Nephron (organoid): ENCODE results near the gene ZNF605.
"Not testable (repeated sequence)": the region's sequence is repeated elsewhere in the genome, so short reads cannot be mapped to it uniquely, and the experiment has no call there.

Source experiments
- H3K27ac Mint-ChIP-seq, 3 experiments: 2 replicates each; pipeline ENCODE4 v1.8.0; 2020; ENCODE audit warnings: mixed read lengths in 3 of 3, mild to moderate bottlenecking in 2 of 3, moderate library complexity in 1 of 3
- H3K27me3 Mint-ChIP-seq: 2 replicates; pipeline ENCODE4 v1.8.0; 2021; ENCODE audit warnings: low read depth, mild to moderate bottlenecking, moderate library complexity, mixed read lengths
- H3K36me3 Mint-ChIP-seq: 2 replicates; pipeline ENCODE4 v1.8.0; 2020; ENCODE audit warnings: low read depth, mixed read lengths
- H3K4me1 Mint-ChIP-seq: 2 replicates; pipeline ENCODE4 v1.8.0; 2020; ENCODE audit warnings: mixed read lengths
- H3K4me3 Mint-ChIP-seq, 3 experiments: 2 replicates each; pipeline ENCODE4 v1.8.0; 2020; ENCODE audit warnings: mild to moderate bottlenecking in 3 of 3, mixed read lengths in 3 of 3, moderate library complexity in 2 of 3
- H3K9me3 Mint-ChIP-seq: 2 replicates; pipeline ENCODE4 v1.8.0; 2020; ENCODE audit warnings: mixed read lengths
- TF ChIP-seq, protein P1 (sequence below), 3 experiments: fragments of 200-600 bp; sonication (generic); IDR thresholded peaks; one replicate each; pipeline ENCODE4 v1.5.0; 2021; ENCODE audit warnings: antibody characterized with exemption in 3 of 3; ENCODE audit not compliant: unreplicated experiment in 3 of 3

ZNF605 gene

DNA sequence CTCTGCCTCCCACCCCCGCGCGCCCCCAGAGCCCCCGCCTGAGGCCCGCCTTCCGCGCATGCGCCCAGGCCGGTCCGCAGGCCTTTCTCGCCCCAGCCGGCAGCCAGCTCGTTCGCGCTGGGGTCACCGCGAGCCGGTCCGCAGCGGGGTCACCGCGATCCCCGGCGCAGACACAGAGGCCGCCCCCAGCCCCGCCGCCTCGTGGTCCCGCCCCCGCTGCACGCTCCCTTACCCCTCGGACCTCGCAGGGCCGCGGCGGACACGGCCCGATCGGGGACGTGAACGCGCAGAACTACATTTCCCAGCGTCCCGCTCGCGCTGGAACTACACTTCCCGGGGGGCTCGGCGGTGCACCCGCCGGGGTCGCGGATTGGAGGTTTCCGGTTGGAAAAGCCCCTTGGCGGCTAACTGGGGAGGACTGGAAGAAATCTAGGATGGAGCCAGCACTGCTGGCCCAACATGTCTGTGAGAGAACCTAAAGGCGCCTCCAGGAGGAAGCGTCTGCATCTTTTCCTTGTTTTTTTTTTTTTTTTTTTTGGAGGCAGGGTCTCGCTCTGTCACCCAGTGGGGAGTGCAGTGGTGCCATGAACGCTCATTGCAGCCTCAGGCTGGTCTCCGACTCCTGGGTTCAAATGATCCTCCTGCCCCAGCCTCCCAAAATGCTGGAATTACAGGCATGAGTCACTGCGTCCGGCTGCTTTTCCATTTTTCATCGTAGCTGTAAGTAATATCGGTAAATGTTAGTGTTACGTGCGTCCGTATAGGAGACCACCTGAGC lies at the start of gene ZNF605:
TSS of gene ZNF605 (minus strand) at position 296 of the 778 bp plus-strand sequence. CDS start 10,671 bp downstream, outside the sequence.
- TF ChIP-seq, protein P1, sequence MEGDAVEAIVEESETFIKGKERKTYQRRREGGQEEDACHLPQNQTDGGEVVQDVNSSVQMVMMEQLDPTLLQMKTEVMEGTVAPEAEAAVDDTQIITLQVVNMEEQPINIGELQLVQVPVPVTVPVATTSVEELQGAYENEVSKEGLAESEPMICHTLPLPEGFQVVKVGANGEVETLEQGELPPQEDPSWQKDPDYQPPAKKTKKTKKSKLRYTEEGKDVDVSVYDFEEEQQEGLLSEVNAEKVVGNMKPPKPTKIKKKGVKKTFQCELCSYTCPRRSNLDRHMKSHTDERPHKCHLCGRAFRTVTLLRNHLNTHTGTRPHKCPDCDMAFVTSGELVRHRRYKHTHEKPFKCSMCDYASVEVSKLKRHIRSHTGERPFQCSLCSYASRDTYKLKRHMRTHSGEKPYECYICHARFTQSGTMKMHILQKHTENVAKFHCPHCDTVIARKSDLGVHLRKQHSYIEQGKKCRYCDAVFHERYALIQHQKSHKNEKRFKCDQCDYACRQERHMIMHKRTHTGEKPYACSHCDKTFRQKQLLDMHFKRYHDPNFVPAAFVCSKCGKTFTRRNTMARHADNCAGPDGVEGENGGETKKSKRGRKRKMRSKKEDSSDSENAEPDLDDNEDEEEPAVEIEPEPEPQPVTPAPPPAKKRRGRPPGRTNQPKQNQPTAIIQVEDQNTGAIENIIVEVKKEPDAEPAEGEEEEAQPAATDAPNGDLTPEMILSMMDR (IDR thresholded peaks at IDR 0.05; ENCODE audit: unreplicated experiment in 3 of 3) = no peak
- peaks cover 13% of the 10 kb centered on the region for H3K27me3 Mint-ChIP-seq
- H3K27ac Mint-ChIP-seq = peak within 1 kb of the TSS; percentile 96 to 99 (median 99)
- H3K9me3 Mint-ChIP-seq = peaks cover 52% of the 10 kb centered on the region
- H3K4me1 Mint-ChIP-seq = peaks cover 15% of the 10 kb centered on the region
- H3K4me3 Mint-ChIP-seq = peak within 1 kb of the TSS; percentile 96 to 99 (median 97)
- peaks cover 63% of the 10 kb centered on the region for H3K36me3 Mint-ChIP-seq

DNA sequence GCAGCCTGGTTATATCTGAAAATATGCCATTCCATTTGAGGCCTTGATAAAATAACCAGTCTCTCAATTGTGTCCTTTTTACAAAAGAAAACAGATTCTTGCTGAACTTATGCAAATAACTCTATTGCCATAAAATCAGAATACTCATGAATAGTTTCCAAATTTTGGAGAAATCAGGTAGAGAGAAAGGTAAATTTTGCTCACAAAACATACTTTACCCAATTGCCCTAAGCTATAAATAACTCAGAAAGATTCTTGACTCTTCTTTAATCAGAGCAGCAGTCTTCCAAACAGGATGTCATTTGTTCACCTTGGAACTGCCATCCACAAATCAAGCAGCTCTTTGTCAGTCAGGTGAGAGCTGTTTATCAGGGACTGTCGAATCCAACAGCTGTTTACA lies 42.6 kb upstream of the ZNF605 start:
- peaks cover 91% of the 10 kb centered on the region for H3K36me3 Mint-ChIP-seq
- H3K27ac Mint-ChIP-seq = no peak overlapping the region
- H3K27me3 Mint-ChIP-seq = no peaks in the 10 kb centered on the region
- H3K9me3 Mint-ChIP-seq = peaks cover 84% of the 10 kb centered on the region
- H3K4me3 Mint-ChIP-seq = no peak overlapping the region
- TF ChIP-seq, protein P1 (IDR thresholded peaks at IDR 0.05; ENCODE audit: unreplicated experiment in 3 of 3) = no peak
- no peaks in the 10 kb centered on the region for H3K4me1 Mint-ChIP-seq

DNA sequence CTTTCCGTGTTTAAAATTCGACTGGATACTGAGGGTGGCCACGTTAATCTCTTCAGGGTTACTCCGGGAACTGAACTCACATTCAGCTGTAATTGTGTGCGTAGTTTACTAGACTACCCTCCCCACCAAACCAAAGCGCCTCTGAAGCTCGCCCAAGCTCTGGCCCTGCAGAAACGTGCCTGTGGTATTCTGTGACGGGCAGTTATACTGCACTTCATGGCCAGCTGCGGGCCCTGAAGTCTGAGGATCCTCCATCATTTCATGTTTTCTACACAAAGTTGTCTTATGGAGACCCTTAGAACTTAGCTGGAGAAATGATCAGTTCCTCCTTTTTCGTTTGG lies 30.7 kb upstream of the ZNF605 start:
- H3K9me3 Mint-ChIP-seq = peaks cover 58% of the 10 kb centered on the region
- H3K27me3 Mint-ChIP-seq = no peaks in the 10 kb centered on the region

DNA sequence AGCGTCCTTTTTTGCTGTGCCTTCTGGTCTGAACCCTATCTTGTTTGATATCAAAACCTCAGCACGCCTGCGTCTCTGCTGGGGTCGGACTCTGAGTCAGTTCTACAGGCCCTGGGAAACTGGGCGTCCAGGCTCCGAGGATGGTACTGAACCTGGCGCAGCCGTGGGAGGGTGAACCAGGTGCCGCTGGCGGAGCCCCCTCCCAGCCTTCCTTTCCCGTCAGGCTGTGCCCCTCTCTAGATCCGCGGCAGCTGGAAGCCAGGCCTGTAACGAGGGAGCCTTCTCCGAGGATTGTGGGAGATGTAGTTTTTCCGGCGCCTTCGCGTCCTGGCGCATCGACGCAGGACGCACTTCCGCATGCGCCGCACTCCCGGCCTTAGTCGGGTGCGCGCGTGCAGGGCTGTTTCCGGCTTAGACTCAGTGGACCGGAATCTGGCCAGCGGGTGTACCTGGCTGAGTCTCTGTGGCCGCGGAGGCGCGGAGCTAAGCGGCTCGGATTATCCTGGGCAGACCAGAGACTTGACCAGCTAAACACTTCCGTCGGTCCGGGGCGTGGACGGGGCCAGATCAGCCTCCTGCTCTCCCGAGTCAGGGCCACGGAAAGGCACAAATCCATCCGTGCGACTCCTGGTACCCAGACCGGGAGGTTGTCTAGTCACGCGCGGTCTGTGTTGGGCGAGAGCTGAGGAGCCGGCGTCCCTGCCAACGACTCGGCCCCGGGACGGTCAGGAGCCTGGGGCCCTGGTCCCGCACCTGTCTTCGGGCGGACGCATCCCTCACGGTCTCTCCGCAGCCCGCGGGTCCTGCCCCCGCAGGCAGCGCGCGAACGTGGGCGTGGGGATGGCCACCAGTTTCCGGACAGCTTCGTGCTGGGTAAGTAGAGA lies 30.1 kb upstream of the ZNF605 start, which contains the start of gene ZNF26:
TSS of gene ZNF26 (plus strand) at position 367 of the 884 bp plus-strand sequence. CDS start at position 841, 474 bp downstream.
- H3K27me3 Mint-ChIP-seq = no peaks in the 10 kb centered on the region
- TF ChIP-seq, protein P1 (IDR thresholded peaks at IDR 0.05; ENCODE audit: unreplicated experiment in 3 of 3) = no peak
- H3K36me3 Mint-ChIP-seq = peaks cover 59% of the 10 kb centered on the region
- peak within 1 kb of the TSS; percentile 97 to 99 (median 99) for H3K27ac Mint-ChIP-seq
- peaks cover 60% of the 10 kb centered on the region for H3K9me3 Mint-ChIP-seq
- peaks cover 19% of the 10 kb centered on the region for H3K4me1 Mint-ChIP-seq
- peak within 1 kb of the TSS; percentile 94 to 97 (median 97) for H3K4me3 Mint-ChIP-seq

More for the DNA sequence above, 30.7 kb upstream of the ZNF605 start:
- TF ChIP-seq, protein P1 (IDR thresholded peaks at IDR 0.05; ENCODE audit: unreplicated experiment in 3 of 3) = no peak
- Mint-ChIP-seq H3K4me1 (peaks cover 19% of the 10 kb centered on the region), H3K4me3 (peak overlapping the region; percentile 94 to 97 (median 97)), H3K27ac (peak overlapping the region in 2 of 3 experiments; percentile 65 to 89), H3K36me3 (peaks cover 65% of the 10 kb centered on the region)

DNA sequence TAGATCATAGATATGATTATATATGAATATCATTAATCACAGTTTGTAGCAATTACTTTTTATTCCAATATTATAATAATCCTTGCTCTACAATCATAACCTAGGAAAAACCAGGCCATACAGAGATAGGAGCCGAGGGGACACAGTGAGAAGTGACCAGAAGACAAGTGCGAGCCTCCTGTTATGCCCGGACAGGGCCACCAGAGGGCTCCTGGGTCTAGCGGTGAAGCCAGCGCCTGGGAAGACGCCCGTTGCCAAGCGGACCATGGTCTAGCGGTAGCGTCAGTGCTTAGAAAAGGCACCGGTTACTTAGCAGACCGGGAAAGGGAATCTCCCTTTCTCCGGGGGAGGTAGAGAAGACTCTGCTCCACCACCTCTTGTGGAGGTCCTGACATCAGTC lies 20.8 kb upstream of the ZNF605 start:
- H3K4me3 Mint-ChIP-seq, H3K27me3 Mint-ChIP-seq, H3K27ac Mint-ChIP-seq, H3K4me1 Mint-ChIP-seq: not testable (repeated sequence)
- peaks cover 63% of the 10 kb centered on the region for H3K9me3 Mint-ChIP-seq
- H3K36me3 Mint-ChIP-seq = peaks cover 10% of the 10 kb centered on the region

DNA sequence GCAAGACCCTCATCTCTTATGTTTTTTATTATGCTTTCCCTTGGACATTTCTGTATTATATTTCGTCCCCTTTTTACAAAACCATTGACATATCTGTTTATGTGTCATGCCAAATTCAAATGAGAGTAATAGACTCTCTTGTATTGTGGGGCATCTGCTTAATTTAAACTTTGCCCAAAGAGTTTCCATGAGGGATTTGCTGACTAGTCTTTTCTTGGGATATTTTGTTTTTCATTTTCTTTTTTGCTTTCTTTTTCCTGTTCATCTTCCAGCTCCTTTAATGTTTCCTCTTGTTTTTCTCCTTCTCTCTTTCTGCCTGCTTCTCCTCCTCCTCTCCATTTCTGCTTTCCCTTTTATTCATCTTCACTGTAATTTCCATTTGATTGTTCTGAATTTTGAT lies 16.3 kb upstream of the ZNF605 start:
- TF ChIP-seq, protein P1 (IDR thresholded peaks at IDR 0.05; ENCODE audit: unreplicated experiment in 3 of 3) = no peak
- H3K4me3 Mint-ChIP-seq = no peak overlapping the region

More for the DNA sequence above, 16.3 kb upstream of the ZNF605 start:
- Mint-ChIP-seq H3K9me3 (peaks cover 62% of the 10 kb centered on the region), H3K36me3 (peaks cover 17% of the 10 kb centered on the region), H3K27me3 (no peaks in the 10 kb centered on the region), H3K27ac (no peak overlapping the region), H3K4me1 (no peaks in the 10 kb centered on the region)
